Measurements from ENCODE around the gene PDX1.

The PDX1 gene

GRCh38 chr13:27970382-27971235 is 50.8 kb downstream of the PDX1 start:
- FAIRE-seq (no peak), DNase-seq (ENCODE audit: low spot score) (no peak)

- FAIRE-seq: no peak
- no peak for DNase-seq (ENCODE audit: low spot score)
These were observed 51.4 kb downstream of the PDX1 start for GRCh38 chr13:27971236-27971645.

GRCh38 chr13:27971776-27972477 is 52.1 kb downstream of the PDX1 start:
- FAIRE-seq (no peak), DNase-seq (ENCODE audit: low spot score) (no peak)

GRCh38 chr13:27972478-27972820 is 52.6 kb downstream of the PDX1 start:
- DNase-seq (ENCODE audit: low spot score) (no peak), FAIRE-seq (no peak)

- FAIRE-seq (no peak), DNase-seq (ENCODE audit: low spot score) (no peak)
These were observed 53.5 kb downstream of the PDX1 start for GRCh38 chr13:27973291-27973690.

GRCh38 chr13:27973961-27974662 is 54.3 kb downstream of the PDX1 start:
- no peak for DNase-seq (ENCODE audit: low spot score)
- no peak for FAIRE-seq

Data from RCC 7860 (cell line).